GM18526 (cell line): ENCODE results near the gene AQP7.

Experiments
- POLR2A ChIP-seq: IDR thresholded peaks from 3 replicates; pipeline ENCODE4 v1.6.1; 2011; ENCODE audit not compliant: insufficient read length; ENCODE audit errors: extremely low read depth

Gene AQP7

DNA sequence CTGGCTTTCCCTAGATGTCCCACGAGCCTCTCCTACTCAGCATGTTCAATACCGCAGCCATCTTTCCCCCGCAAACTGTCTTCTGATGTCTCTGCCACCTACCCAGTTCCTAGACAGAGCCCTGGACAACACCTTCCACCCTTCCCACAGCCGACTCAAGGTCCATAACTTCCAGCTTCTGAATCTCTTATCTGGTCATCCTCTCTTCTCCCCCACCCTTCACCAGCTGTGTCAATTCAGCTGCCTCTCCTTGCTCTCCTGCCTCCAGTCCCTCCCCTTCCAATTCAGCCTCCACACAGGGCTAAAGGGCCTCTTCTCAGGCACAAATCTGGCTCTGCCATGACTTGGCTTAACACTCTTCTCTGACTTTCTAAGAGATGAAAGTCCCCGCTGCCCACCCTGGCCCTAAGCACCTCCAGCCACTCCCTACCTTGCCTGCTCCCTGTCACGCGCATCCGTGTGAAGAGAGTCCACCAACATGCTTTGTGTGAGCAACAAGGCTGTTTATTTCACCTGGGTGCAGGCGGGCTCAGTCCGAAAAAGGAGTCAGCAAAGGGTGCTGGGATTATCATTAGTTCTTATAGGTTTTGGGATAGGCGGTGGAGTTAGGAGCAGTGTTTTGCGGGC is 25.2 kb downstream of the AQP7 start:
- no peak for TF ChIP-seq POLR2A

DNA sequence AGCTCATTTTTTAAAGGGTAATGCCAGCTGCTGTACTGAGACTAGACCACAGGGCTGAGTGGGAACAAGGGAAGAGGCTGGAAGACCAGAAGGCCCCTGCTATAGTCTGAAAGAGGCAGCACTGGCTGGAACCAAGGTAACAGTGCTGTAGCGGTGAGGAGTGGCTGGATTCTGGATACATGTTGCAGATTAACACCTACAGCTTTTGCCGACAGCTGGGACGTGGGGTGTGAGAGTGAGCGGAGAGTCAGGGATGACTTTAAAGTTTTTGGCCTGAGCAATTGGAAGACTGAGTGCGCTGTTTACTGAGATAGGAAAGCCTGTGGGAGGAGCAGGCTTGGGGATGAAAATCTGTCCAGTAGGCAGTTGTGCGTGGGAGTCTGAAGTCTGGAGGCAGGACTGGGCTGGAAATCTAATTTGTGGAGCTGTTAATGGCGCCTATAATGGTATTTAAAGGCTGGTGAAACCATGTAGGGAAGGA is 26.5 kb downstream of the AQP7 start:
- no peak for TF ChIP-seq POLR2A

DNA sequence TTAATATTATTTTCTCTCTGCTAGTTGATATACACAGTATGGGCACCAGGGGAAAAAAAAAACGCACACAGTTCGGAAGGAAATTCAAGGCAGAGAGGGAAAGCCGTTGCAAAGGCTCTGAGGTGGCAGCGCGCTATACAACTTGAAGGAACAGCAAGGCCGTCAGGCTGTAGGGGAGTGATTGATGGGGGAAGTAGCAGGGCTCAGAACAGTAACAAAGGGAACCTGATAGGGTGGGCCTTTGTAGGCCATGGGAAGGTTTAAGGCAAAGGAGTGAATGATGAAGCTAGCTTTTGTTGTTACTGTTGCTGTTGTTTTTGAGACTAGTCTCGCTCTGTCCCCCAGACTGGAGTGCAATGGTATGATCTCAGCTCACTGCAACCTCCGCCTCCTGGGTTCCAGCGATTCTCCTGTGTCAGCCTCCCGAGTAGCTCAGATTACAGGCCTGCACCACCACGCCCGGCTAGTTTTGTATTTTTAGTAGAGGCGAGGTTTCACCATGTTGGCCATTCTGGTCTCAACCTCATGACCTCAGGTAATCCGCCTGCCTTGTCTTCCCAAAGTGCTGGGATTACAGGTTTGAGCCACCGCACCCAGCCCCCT is 27.0 kb downstream of the AQP7 start:
- TF ChIP-seq POLR2A, result no peak

DNA sequence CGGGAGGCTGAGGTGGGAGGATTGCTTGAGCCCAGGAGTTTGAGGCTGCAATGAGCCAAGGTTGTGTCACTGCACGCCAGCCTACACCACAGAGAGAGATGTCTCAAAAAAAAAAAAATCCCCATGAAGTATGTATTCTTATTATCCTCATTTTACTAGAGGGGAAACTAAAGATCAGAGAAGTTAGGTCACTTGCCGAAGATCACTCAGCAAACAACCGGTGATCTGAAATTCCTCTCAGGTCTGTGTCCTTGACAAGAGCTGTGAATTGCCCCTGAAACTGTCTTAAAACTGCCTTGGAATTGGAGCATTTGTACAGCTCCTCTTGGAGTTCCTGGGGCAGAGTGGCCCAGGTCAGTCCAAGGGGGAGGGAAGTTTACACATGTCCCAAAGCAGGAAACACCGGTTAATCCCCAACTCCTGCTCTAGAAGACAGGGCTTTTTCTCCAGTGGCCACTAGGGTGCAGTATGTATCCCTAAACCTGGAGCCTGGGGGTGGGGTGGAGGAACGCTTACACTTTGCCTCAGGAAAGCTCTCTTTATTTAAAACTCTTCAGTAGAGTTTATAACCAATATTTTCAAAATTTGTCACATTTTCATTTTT is 27.6 kb downstream of the AQP7 start:
- no peak for TF ChIP-seq POLR2A

DNA sequence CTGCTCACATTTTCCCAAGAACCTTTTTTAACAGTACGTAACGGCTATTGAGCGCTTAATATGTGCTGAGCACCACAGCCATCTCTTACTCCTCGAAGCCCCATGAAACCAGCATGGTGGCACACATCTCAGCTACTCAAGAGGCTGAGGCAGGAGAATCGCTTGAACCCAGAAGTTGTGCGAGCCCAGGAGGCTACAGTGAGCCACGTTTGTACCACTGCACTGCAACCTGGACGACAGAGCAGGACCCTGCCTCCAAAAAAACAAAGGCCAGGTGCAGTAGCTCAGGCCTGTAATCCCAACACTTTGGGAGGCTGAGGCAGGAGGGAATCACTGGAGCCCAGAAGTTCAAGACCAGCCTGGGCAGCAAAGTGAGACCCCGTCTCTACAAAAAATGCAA is 28.2 kb downstream of the AQP7 start:
- TF ChIP-seq POLR2A, result no peak

DNA sequence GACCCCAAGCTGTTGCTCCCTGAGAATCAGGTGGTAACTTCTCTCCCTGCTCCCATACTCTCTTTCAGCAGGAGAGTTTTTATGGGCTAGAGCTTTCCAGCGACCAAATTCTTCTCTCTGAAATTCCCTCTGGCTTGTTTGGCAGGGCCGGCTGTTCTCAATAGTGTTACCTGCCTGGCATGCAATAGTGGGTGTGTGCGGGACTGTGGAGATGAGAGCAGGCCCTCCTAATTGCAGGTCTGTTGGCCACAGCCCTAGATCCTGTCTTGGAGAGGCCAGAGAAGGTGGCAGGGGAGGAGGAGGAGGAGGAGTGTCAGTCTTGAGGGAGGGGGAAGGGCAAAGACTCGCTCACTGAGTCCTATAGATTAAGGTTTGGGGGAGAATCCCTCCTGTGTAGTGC is 29.5 kb downstream of the AQP7 start:
- no peak for TF ChIP-seq POLR2A

DNA sequence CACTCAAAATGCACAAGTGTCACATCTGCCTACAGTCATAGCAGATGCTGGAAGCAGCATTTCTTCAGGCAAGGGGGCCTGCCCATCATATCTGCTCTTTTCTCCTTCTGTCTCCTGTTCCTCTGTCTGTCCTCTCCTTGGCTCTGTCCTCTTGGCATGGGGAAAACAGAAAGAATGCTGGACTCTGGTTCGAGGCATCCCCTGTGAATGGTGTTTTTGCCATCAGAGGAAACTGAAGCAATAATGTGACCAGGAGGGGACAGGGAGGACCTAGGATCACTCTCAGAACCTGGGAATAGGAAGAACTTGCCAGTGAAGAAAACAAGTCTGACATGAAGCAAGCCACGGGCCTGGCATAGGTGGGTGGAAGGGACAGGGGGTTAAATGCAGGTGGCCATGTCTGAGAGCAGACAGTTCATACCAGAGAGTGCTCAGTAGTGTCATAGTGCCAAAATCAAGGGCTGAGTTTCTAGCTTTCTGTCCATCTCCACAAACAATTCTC is 35.3 kb downstream of the AQP7 start:
- TF ChIP-seq POLR2A, result no peak

DNA sequence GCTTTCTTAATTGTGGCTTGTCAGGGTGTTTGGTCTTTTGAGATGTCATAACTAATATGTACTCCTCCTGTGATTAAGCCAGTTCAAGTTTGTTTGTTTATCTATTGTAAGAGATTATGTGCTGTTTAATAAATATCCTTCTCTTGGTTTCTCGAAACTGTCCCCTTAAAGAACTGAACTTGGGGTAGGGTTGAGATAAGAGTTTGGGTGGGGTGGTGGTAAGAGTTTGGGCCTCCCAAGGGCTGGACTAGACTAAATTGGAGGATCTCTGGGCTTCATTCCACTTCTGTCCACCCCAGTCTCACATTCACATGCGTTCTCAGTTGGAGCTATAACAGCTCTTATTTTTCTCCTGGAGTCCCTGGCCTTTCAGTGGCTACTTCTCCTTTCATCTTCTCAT is 38.2 kb downstream of the AQP7 start:
- no peak for TF ChIP-seq POLR2A

DNA sequence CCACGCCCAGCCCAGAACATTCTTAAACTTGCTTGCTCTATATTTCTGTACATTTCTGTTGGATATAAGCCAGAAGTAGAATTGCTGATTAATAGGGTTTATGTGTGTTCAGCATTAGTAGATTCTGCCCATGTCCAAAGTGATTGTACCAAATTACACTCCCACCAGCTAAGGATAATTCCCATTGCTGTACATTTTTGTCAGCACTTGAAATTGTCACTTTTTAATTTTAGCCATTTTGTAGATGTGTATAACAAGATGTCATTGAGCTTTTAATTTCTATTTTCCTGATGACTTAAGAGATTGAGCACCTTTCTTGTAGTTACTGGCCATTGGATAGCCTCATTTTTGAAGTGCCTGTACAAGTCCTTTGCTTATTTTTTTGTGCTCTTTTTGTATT is 46.4 kb downstream of the AQP7 start:
- TF ChIP-seq POLR2A, result no peak

DNA sequence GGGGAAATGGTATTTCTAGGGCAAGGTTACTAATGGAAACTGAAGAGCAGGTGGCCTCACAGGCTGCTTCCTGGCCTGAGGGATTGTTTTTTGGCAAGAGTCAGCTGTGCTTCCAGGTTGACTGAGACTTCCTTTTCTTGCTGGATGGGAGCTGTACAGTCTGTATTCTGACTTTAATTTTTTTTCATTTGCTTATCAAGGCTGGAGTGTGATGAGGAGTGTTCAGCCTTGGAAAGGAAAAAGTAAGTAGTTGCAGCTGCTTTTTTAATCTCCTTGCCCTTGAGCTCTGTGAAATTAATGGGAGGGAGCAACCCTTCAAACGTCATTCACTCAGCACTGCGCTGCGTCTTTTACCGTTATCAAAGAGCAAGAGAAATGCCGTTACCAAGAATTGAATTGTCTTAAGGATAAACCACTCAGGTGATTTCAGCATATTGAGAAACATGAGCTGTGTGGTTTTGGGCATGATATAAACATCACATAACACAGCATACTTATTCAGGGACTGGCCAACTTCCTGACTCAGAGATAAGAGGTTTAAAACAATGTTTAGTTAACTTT is 47.6 kb downstream of the AQP7 start:
- TF ChIP-seq POLR2A, result no peak

DNA sequence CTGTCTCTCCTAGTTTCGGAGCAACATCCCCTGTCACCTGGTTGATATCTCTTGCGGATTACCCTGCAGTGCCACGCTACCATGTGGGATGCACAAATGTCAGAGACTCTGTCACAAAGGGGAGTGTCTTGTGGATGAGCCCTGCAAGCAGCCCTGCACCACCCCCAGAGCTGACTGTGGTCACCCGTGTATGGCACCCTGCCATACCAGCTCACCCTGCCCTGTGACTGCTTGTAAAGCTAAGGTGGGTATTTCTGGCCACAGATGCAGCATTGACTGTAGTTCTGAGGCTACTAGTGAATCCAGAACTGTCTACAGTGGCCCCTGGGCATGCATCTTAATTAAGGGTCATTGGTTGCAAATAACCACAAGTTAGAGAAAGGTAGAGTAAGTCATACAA is 50.8 kb downstream of the AQP7 start:
- no peak for TF ChIP-seq POLR2A

DNA sequence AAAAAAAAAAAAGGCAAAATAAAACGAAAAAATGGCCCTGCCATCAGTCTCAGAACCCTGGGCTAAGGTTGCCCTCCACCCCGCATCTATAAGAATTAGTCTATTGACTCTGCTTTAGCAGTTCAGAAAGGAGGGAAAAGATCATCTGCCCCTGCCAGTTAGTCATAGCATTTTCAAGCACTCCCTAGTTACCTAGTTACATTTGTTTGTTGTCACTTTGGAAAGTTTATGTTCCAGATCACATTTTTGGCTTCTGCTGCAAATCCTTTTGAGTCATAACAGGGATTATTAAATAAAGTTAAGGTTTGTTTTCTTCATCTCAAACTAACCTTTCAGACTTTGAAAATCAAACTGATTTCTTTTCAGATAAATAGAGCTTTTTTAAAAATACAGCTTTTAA is 52.1 kb downstream of the AQP7 start:
- TF ChIP-seq POLR2A, result no peak

DNA sequence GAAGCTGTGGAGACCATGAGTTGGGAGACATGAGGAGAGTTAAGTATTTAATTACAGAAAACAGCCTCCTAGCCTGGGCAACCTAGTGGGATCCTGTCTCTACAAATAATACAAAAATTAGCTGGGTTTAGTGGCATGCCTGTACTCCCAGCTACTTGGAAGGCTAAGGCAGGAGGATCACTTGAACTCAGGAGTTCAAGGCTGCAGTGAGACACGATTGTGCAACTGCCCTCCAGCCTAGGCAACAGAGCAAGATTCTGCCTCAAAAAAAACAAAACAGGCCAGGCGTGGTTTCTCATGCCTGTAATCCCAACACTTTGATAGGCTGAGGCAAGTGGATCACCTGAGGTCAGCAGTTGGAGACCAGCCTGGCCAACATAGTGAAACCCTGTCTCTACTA is 52.6 kb downstream of the AQP7 start:
- no peak for TF ChIP-seq POLR2A

DNA sequence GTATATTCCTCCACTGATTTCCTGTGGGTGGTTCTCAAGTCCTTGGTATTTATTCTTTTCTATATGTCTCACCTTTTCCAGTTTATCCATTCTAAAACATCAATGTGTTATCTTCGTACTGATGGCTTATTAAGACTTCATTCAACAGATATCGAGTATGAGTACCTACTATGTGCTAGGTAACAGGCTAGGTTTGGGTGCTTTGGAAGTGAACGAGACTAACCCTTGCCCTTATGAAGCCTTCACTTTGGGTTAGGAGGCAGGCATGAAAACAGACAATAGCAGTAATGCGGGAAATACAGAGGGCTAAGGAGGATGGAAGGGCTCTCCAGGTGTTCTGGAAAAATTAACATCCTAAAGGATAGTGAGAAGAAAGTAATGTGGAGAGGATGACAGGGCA is 53.4 kb downstream of the AQP7 start:
- TF ChIP-seq POLR2A, result no peak

DNA sequence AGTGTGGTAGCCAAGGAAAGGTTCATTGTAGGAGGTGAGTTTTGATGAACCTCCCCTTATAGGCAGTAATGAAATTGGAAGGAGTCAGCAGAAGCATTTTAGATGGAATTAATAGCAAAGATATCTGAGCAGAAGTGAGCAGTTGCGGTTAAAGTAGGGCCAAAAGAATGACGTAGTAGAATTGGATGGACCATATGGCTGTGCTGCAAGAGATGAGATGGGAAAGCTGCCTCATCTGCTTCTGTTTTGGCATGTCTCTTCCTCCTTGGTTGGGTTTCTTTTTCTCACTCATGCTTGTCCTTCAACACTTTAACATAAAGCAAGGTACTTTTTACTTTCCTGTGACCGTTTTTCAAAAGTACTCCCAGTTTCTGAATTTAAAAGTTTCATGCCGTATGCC is 55.8 kb downstream of the AQP7 start:
- TF ChIP-seq POLR2A, result no peak

DNA sequence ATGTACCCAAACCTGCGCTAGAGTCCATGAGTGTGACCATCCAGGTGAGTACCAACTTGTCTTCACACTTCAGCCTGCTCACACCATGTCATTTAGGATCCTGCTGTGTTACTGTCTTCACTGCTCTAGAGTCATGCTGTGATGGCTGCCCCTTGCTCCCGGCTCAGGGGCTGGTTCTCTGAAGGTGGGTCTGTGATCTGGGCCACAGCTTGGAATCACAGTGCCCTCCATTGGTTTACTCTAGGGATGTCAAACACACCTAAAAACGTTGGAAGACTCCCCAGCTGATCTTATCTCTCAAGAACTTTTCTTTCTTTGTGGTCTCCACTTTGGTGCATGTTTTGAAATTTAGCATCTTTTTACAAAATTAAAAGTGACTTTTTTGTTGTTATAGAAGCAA is 58.2 kb downstream of the AQP7 start:
- no peak for TF ChIP-seq POLR2A
